ENCODE data around the gene LONP2. TPM values are rescaled to one million over a fixed set of nuclear protein-coding genes. Genes with fewer than 3 reads are reported as not detected.

The LONP2 gene
- total and polyA plus RNA-seq, 7 experiments from 2014 or later, result 37.8 to 124 (median 81.5) TPM

DNA sequence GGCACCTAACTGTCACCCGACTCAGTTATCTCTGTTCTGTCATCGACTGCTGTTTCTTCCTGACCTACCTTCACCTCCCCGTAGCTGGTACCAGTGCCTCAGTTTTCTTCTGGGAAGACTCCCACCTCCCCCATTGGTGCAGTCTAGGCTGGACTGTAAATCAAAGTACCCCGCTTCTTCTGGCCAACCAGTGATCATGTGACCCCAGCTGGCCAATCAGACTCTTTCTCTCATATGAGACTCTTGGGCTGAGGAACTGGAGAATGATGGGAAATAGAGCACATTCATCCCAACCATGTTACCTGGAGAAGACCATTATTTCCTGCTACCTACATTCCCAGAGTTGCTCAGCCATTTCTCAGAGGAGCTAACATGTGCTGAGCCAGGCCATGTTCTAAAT lies 20.6 kb upstream of the LONP2 start:
- peaks cover 0 to 5% (median 0%) of the 10 kb centered on the region in 5 donors for H3K27me3 Mint-ChIP-seq
- H3K4me3 Mint-ChIP-seq, result no peak overlapping the region
- ATAC-seq (no peak), DNase-seq (no peak)
- H3K27ac Mint-ChIP-seq, result no peak overlapping the region
- peaks cover 0 to 2% (median 0%) of the 10 kb centered on the region in 7 donors for H3K4me1 Mint-ChIP-seq
- ChIA-PET CTCF (no interaction called here), POLR2A (no interaction called here)
- H3K9me3 ChIP-seq (ENCODE audit: control insufficient read depth in 2 of 3, low read length in 3 of 3), result no peaks in the 10 kb centered on the region
- no peak overlapping the region for H3K4me3 ChIP-seq (ENCODE audit: low read length)
- H3K27me3 ChIP-seq (ENCODE audit: control insufficient read depth in 2 of 2, insufficient read depth in 2 of 2, low read length in 2 of 2), result no peaks in the 10 kb centered on the region
- peaks cover 0 to 3% (median 0%) of the 10 kb centered on the region in 11 donors for H3K9me3 Mint-ChIP-seq
- H3K4me1 ChIP-seq (ENCODE audit: control insufficient read depth in 2 of 2, insufficient read depth in 2 of 2, low read length in 2 of 2), result no peaks in the 10 kb centered on the region
- no peaks in the 10 kb centered on the region for H3K36me3 ChIP-seq (ENCODE audit: control insufficient read depth in 2 of 3, insufficient read depth in 3 of 3, low read length in 3 of 3)
- H3K27ac ChIP-seq (ENCODE audit: low read depth, low read length), result no peak overlapping the region
- intact Hi-C loops (cut with micrococcal nuclease), result no loop called here
- H3K36me3 Mint-ChIP-seq, result peaks cover 0 to 4% (median 0%) of the 10 kb centered on the region in 5 donors

DNA sequence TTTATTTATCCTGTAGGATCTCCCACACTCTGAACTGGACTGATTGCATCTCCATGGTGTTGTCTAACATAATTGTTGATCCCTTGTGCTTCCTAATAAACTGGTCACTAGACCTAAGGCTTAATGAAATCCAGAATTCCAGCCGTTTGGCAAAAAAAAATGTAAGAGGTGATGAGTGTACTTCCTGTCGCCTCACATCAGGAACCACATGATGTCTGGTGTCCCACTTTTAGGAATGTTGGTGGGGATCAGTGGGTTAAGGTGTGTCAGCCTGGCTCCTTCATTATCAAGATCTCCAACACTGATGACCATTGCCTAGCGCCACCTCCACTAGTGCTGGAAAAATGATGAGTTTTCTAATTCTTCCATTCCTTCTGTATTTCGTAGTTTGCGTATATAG lies 18.6 kb upstream of the LONP2 start:
- intact Hi-C loops (cut with micrococcal nuclease), result no loop called here
- Histone ChIP-seq H3K4me3 (ENCODE audit: low read length) (no peak overlapping the region), H3K4me1 (ENCODE audit: control insufficient read depth in 2 of 2, insufficient read depth in 2 of 2, low read length in 2 of 2) (no peaks in the 10 kb centered on the region), H3K27me3 (ENCODE audit: control insufficient read depth in 2 of 2, insufficient read depth in 2 of 2, low read length in 2 of 2) (no peaks in the 10 kb centered on the region), H3K27ac (ENCODE audit: low read depth, low read length) (no peak overlapping the region), H3K36me3 (ENCODE audit: control insufficient read depth in 2 of 3, insufficient read depth in 3 of 3, low read length in 3 of 3) (no peaks in the 10 kb centered on the region), H3K9me3 (ENCODE audit: control insufficient read depth in 2 of 3, low read length in 3 of 3) (no peaks in the 10 kb centered on the region)
- Mint-ChIP-seq H3K36me3 (peaks cover 0 to 4% (median 0%) of the 10 kb centered on the region in 5 donors), H3K27ac (no peak overlapping the region), H3K9me3 (no peaks in the 10 kb centered on the region), H3K27me3 (peaks cover 6 to 10% (median 7%) of the 10 kb centered on the region in 5 donors), H3K4me3 (no peak overlapping the region), H3K4me1 (peaks cover 0 to 2% (median 0%) of the 10 kb centered on the region in 7 donors)
- ATAC-seq (no peak), DNase-seq (no peak)
- ChIA-PET POLR2A (no interaction called here), CTCF (no interaction called here)

- Mint-ChIP-seq H3K9me3 (peaks cover 0 to 1% (median 0%) of the 10 kb centered on the region in 11 donors), H3K4me3 (no peak overlapping the region), H3K27ac (peak overlapping the region in 3 of 9 donors; percentile 31 to 62 (median 56)), H3K36me3 (peaks cover 0 to 4% (median 0%) of the 10 kb centered on the region in 5 donors), H3K27me3 (peaks cover 6 to 10% (median 7%) of the 10 kb centered on the region in 5 donors), H3K4me1 (peaks cover 0 to 21% (median 0%) of the 10 kb centered on the region in 7 donors)
- CTCF ChIA-PET, result interaction anchor here (0.5 to 1.2 kb wide), 3 partner anchors 391 to 399 kb away, joined by 3 to 5 read pairs (median 3); no protein-coding TSS in a partner anchor
- peak; percentile 63 for ATAC-seq
- Histone ChIP-seq H3K9me3 (ENCODE audit: control insufficient read depth in 2 of 3, low read length in 3 of 3) (no peaks in the 10 kb centered on the region), H3K4me3 (ENCODE audit: low read length) (no peak overlapping the region), H3K36me3 (ENCODE audit: control insufficient read depth in 2 of 3, insufficient read depth in 3 of 3, low read length in 3 of 3) (no peaks in the 10 kb centered on the region), H3K4me1 (ENCODE audit: control insufficient read depth in 2 of 2, insufficient read depth in 2 of 2, low read length in 2 of 2) (no peaks in the 10 kb centered on the region), H3K27ac (ENCODE audit: low read depth, low read length) (no peak overlapping the region), H3K27me3 (ENCODE audit: control insufficient read depth in 2 of 2, insufficient read depth in 2 of 2, low read length in 2 of 2) (no peaks in the 10 kb centered on the region)
- intact Hi-C loops (cut with micrococcal nuclease), result loop anchor here (1.0 to 10.0 kb wide), 3 partner anchors 323 to 398 kb away; no protein-coding TSS in a partner anchor
- POLR2A ChIA-PET, result no interaction called here
- DNase-seq, result peak in 4 of 9 donors; percentile 3 to 25 (median 15)
Measured at GRCh38 chr16:48231727-48232492, 12.2 kb upstream of the LONP2 start.

DNA sequence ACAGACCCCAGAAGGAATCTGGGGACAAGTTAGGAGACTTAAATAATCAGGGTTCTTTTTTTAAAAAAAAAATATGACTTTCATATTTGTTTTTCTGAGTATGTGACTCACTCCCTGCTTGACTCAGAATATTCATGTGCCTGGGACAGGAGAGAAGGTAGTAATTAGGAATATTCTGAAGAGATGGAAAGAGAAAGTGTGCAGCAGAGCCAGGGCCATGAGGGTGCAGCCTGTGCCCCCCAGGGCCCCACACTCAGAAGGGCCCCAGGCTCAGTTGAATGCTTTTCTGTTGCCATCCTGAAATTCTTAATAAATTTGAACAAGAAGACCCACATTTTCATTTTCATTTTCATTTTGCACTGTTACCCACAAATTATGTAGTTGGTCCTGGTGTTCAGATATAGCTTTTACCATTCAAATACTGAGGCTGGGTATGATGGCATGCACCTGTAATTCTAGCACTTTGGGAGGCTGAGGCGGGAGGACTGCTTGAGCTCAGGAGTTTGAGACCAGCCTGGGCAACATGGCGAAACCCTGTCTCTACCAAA lies 11.5 kb upstream of the LONP2 start:
- Mint-ChIP-seq H3K4me1 (peaks cover 0 to 21% (median 0%) of the 10 kb centered on the region in 7 donors), H3K9me3 (peaks cover 0 to 1% (median 0%) of the 10 kb centered on the region in 11 donors), H3K27ac (peak overlapping the region in 1 of 9 donors; percentile 56), H3K36me3 (peaks cover 0 to 4% (median 0%) of the 10 kb centered on the region in 5 donors), H3K27me3 (peaks cover 6 to 9% (median 7%) of the 10 kb centered on the region in 5 donors), H3K4me3 (peak overlapping the region in 1 of 10 donors; percentile 48)
- DNase-seq (no peak), ATAC-seq (no peak)
- CTCF ChIA-PET, result no interaction called here
- H3K27ac ChIP-seq (ENCODE audit: low read depth, low read length), result no peak overlapping the region
- POLR2A ChIA-PET, result no interaction called here
- H3K4me1 ChIP-seq (ENCODE audit: control insufficient read depth in 2 of 2, insufficient read depth in 2 of 2, low read length in 2 of 2), result no peaks in the 10 kb centered on the region
- intact Hi-C loops (cut with micrococcal nuclease), result loop anchor here (1.0 to 10.0 kb wide), 3 partner anchors 322 to 398 kb away; no protein-coding TSS in a partner anchor
- no peak overlapping the region for H3K4me3 ChIP-seq (ENCODE audit: low read length)
- no peaks in the 10 kb centered on the region for H3K36me3 ChIP-seq (ENCODE audit: control insufficient read depth in 2 of 3, insufficient read depth in 3 of 3, low read length in 3 of 3)
- H3K27me3 ChIP-seq (ENCODE audit: control insufficient read depth in 2 of 2, insufficient read depth in 2 of 2, low read length in 2 of 2), result no peaks in the 10 kb centered on the region
- no peaks in the 10 kb centered on the region for H3K9me3 ChIP-seq (ENCODE audit: control insufficient read depth in 2 of 3, low read length in 3 of 3)

- POLR2A ChIA-PET, result no interaction called here
- Mint-ChIP-seq H3K4me1 (peaks cover 0 to 21% (median 0%) of the 10 kb centered on the region in 7 donors), H3K27me3 (peaks cover 4 to 8% (median 6%) of the 10 kb centered on the region in 5 donors), H3K36me3 (peaks cover 0 to 4% (median 0%) of the 10 kb centered on the region in 5 donors), H3K27ac (no peak overlapping the region), H3K4me3 (no peak overlapping the region), H3K9me3 (peaks cover 0 to 2% (median 0%) of the 10 kb centered on the region in 11 donors)
- DNase-seq (no peak), ATAC-seq (no peak)
- H3K27ac ChIP-seq (ENCODE audit: low read depth, low read length), result no peak overlapping the region
- intact Hi-C loops (cut with micrococcal nuclease), result loop anchor here in 1 of 2 donors (10.0 kb wide), 1 partner anchor 320 kb away; no protein-coding TSS in a partner anchor
- CTCF ChIA-PET, result interaction anchor here (1.2 kb wide), 1 partner anchor 9 kb away, joined by 3 read pairs; the partner anchor contains the start of gene LONP2
- no peaks in the 10 kb centered on the region for H3K9me3 ChIP-seq (ENCODE audit: control insufficient read depth in 2 of 3, low read length in 3 of 3)
- H3K36me3 ChIP-seq (ENCODE audit: control insufficient read depth in 2 of 3, insufficient read depth in 3 of 3, low read length in 3 of 3), result no peaks in the 10 kb centered on the region
- H3K4me3 ChIP-seq (ENCODE audit: low read length), result no peak overlapping the region
- H3K4me1 ChIP-seq (ENCODE audit: control insufficient read depth in 2 of 2, insufficient read depth in 2 of 2, low read length in 2 of 2), result no peaks in the 10 kb centered on the region
- H3K27me3 ChIP-seq (ENCODE audit: control insufficient read depth in 2 of 2, insufficient read depth in 2 of 2, low read length in 2 of 2), result no peaks in the 10 kb centered on the region
Measured at GRCh38 chr16:48234630-48235029, 9.5 kb upstream of the LONP2 start.

- H3K27me3 Mint-ChIP-seq, result peaks cover 0 to 3% (median 2%) of the 10 kb centered on the region in 5 donors
- Histone ChIP-seq H3K27me3 (ENCODE audit: control insufficient read depth in 2 of 2, insufficient read depth in 2 of 2, low read length in 2 of 2) (no peaks in the 10 kb centered on the region), H3K27ac (ENCODE audit: low read depth, low read length) (no peak overlapping the region), H3K36me3 (ENCODE audit: control insufficient read depth in 2 of 3, insufficient read depth in 3 of 3, low read length in 3 of 3) (no peaks in the 10 kb centered on the region), H3K9me3 (ENCODE audit: control insufficient read depth in 2 of 3, low read length in 3 of 3) (no peaks in the 10 kb centered on the region), H3K4me1 (ENCODE audit: control insufficient read depth in 2 of 2, insufficient read depth in 2 of 2, low read length in 2 of 2) (no peaks in the 10 kb centered on the region), H3K4me3 (ENCODE audit: low read length) (no peak overlapping the region)
- H3K36me3 Mint-ChIP-seq, result peaks cover 0 to 5% (median 0%) of the 10 kb centered on the region in 5 donors
- H3K4me3 Mint-ChIP-seq, result no peak overlapping the region
- CTCF ChIA-PET, result interaction anchor here (1.2 kb wide), 1 partner anchor 9 kb away, joined by 3 read pairs; the partner anchor contains the start of gene LONP2
- POLR2A ChIA-PET, result interaction anchor here (1.0 kb wide), 1 partner anchor 149 kb away, joined by 3 read pairs; no protein-coding TSS in a partner anchor
- DNase-seq (no peak), ATAC-seq (no peak)
- intact Hi-C loops (cut with micrococcal nuclease), result loop anchor here in 1 of 2 donors (10.0 kb wide), 1 partner anchor 320 kb away; no protein-coding TSS in a partner anchor
- no peak overlapping the region for H3K27ac Mint-ChIP-seq
- peaks cover 0 to 7% (median 0%) of the 10 kb centered on the region in 11 donors for H3K9me3 Mint-ChIP-seq
- H3K4me1 Mint-ChIP-seq, result peaks cover 0 to 21% (median 0%) of the 10 kb centered on the region in 7 donors
Measured at GRCh38 chr16:48235058-48235555, 9.0 kb upstream of the LONP2 start.

Measured in naive thymus-derived CD4-positive, alpha-beta T cell (primary cell).